Breast epithelium (tissue), 3 donors: Measurements from ENCODE around the gene TRERF1.

Experiments used
- CTCF ChIP-seq, 3 donors: fragments of 450-650 bp; IDR thresholded peaks; one replicate each; pipeline ENCODE4 v1.5.1; 2016 to 2017; ENCODE audit warnings: antibody characterized with exemption in 3 of 3, mild to moderate bottlenecking in 3 of 3, moderate library complexity in 3 of 3
- POLR2A ChIP-seq: fragments of 450-650 bp; IDR thresholded peaks from one replicate; pipeline ENCODE4 v1.6.1; 2016; ENCODE audit warnings: antibody characterized with exemption, mild to moderate bottlenecking, moderate library complexity

GRCh38 chr6:42241915-42242314, 209.8 kb downstream of the TRERF1 start:
- TF ChIP-seq POLR2A (no peak), CTCF (IDR thresholded peaks at IDR 0.05) (no peak)
